ENCODE data around the gene GALNT17.

The GALNT17 gene

GRCh38 chr7:71444130-71444529, 312.2 kb downstream of the GALNT17 start:
- no peak for DNase-seq (ENCODE audit: low read depth in 1 of 2, low spot score in 1 of 2)

DNA sequence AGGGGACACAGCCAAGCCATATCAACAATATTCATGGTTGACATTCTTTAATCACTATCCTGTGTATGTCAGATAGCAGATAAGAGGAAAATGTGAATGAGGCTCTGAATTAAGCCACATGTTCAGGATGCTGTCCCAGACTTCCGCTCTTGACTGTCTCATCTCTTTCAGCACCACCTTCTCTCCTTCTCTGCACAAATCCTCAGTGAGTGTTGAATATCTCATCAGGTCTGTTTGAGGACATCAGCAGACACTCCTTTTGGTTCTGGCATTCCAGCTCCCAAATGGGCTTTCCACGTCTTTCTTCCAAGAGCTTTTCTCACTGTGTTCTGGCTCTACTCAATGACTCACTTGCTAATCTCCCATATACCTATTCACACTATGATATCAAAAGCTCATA, 321.7 kb downstream of the GALNT17 start:
- no peak for DNase-seq (ENCODE audit: low read depth in 1 of 2, low spot score in 1 of 2)

- no peak for DNase-seq (ENCODE audit: low read depth in 1 of 2, low spot score in 1 of 2)
These were observed 323.0 kb downstream of the GALNT17 start for GRCh38 chr7:71454981-71455380.

- DNase-seq (ENCODE audit: low read depth in 1 of 2, low spot score in 1 of 2): no peak
These were observed 325.1 kb downstream of the GALNT17 start for GRCh38 chr7:71457021-71457420.

GRCh38 chr7:71457846-71458590, 326.1 kb downstream of the GALNT17 start:
- DNase-seq (ENCODE audit: low read depth in 1 of 2, low spot score in 1 of 2): no peak

- no peak for DNase-seq (ENCODE audit: low read depth in 1 of 2, low spot score in 1 of 2)
These were observed 327.2 kb downstream of the GALNT17 start for GRCh38 chr7:71459132-71459531.

GRCh38 chr7:71461572-71461971, 329.6 kb downstream of the GALNT17 start:
- DNase-seq (ENCODE audit: low read depth in 1 of 2, low spot score in 1 of 2): no peak

DNA sequence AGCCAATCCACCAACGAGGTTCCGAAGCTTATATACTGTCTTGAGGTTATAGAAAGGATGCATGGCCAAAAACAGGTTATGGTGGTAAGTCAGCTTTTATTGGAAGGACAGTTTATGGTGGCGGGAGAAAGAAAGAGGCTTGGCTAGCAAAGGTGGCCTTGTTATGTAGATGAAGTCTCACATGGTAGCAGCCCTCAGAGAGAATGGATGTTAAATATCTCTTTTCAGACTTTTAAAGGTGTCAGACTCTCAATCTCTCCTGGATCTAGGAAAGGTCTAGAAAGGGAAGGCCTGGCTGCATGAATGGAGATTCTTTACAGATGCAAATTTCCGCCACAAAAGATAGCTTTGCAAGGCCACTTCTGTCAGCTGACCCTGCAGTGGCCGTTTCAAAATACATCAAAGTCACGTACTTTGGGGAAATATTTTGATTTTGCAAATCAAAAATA, 333.8 kb downstream of the GALNT17 start:
- DNase-seq (ENCODE audit: low read depth in 1 of 2, low spot score in 1 of 2): no peak

DNA sequence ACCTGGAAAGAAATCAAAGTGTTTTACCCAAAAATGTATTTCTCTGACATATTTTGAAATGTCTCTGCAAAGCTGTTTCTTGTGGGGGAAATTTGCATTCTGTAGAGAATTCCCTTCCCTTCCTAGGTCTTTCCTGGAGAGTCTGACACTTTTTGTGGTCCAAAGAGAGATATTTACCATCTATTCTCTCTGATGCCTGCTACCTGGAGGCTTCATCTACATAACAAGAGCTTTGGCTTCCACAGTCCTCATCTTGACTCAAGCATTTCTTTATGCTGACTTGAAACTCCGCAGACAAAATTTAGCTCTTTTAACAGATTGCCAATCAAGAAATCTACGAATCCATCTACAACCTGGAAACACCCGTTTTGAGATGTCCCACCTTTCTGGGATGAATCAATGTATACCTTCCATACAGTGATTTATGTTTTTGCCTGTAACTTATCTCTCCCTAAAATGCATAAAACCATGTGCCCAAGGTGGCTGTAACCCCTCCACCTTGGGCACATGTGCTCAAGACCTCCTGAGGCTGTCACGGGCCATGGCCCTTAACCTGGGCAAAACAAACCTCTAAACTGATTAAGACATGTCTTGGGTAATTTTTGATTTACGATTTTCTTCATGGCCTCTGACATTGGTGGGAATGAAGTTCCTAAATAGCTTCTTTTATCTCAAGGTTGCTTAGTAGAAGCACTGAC, 334.7 kb downstream of the GALNT17 start:
- no peak for DNase-seq (ENCODE audit: low read depth in 1 of 2, low spot score in 1 of 2)

GRCh38 chr7:71470326-71470725, 338.4 kb downstream of the GALNT17 start:
- DNase-seq (ENCODE audit: low read depth in 1 of 2, low spot score in 1 of 2): no peak

DNA sequence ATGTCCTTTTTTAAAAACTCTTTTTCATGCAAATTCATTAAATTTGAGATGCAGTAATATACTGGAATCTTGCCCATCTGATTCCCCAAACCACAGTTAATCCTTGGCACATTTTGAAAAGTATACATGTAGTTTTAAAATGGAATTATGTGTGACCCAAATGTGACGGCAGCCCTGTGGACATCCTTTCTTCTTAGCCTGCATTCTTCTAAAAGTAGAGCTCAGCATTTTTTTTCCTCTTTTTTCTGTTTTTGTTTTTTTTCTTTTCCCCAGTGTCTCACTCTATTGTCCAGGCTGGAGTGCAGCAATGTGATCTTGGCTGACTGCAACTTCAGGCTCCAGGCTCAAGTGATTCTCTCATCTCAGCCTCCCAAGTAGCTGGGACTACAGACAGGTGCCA, 338.9 kb downstream of the GALNT17 start:
- no peak for DNase-seq (ENCODE audit: low read depth in 1 of 2, low spot score in 1 of 2)

DNA sequence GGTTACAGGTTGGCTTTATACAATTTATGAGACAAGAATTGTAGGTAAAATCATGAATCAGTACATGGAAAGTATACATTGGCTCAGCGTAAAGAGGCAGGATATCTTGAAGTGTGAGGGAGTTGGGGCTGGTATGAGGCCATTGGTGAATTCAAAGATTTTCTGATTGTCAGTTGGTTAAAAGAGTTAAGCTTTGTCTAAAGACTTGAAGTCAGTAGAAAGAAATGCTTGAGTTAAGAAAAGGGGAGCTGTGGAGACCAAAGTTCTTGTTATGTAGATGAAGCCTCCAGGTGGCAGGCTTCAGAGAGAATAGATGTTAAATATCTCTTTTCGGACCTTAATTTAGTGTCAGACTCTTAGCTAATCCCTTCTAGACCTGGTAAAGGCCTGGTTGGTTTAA, 341.0 kb downstream of the GALNT17 start:
- no peak for DNase-seq (ENCODE audit: low read depth in 1 of 2, low spot score in 1 of 2)

GRCh38 chr7:71473366-71473967, 341.5 kb downstream of the GALNT17 start:
- DNase-seq (ENCODE audit: low read depth in 1 of 2, low spot score in 1 of 2): no peak

GRCh38 chr7:71477441-71477840, 345.5 kb downstream of the GALNT17 start:
- DNase-seq (ENCODE audit: low read depth in 1 of 2, low spot score in 1 of 2): no peak

GRCh38 chr7:71479231-71479630, 347.3 kb downstream of the GALNT17 start:
- no peak for DNase-seq (ENCODE audit: low read depth in 1 of 2, low spot score in 1 of 2)

DNA sequence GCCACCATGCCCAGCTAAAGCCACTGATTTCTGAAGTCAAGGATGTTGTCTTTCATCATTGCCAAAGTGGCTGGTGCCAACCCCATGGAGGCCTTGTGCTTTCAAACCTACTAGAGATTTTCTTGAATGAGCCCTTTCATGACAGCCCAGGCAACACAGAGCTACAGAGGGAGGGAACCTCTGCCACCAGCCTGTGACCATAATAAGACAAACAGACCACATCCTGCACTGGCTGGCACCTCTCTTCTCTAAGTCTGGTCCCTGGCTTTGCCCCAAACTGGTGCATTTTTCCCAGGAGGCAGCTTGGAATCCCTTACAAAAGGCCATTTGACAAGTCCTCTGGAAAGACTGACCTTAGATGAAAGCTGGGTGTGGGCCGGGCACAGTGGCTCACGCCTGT, 348.8 kb downstream of the GALNT17 start:
- no peak for DNase-seq (ENCODE audit: low read depth in 1 of 2, low spot score in 1 of 2)

DNA sequence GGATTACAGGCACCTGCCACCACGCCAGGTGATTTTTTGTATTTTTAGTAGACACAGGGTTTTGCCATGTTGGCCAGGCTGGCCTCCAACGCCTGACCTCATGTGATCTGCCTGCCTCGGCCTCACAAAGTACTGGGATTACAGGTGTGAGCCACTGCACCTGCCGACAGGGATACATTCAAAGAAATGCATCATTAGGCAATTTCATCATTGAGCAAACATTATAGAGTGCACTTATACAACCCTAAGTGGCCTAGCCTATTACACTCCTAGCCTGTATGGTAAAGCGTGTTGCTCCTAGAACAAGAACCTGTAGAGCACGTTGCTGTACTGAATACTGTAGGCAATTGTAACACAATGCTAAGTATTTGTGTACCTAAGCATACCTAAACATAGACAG, 350.3 kb downstream of the GALNT17 start:
- no peak for DNase-seq (ENCODE audit: low read depth in 1 of 2, low spot score in 1 of 2)

- no peak for DNase-seq (ENCODE audit: low read depth in 1 of 2, low spot score in 1 of 2)
These were observed 352.4 kb downstream of the GALNT17 start for GRCh38 chr7:71484380-71484779.

DNA sequence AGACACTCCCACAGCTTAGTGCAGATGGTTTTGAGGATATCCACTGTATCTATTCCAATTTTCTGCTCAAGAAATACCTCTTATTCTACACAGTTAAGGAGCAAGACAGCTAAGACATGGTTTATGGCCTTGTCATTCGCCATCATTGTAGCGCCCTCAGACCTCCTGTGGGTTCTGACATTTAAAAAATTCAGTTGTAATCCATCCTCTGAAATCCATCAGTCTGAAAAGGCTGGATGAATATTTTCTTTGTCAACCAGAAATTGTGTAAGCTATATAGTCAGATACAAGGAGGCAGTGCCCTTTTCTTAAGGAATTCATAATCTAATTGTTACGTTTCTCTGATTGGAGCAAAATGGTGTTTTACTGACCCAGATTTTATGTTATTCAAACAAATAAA, 353.6 kb downstream of the GALNT17 start:
- DNase-seq (ENCODE audit: low read depth in 1 of 2, low spot score in 1 of 2): no peak

DNA sequence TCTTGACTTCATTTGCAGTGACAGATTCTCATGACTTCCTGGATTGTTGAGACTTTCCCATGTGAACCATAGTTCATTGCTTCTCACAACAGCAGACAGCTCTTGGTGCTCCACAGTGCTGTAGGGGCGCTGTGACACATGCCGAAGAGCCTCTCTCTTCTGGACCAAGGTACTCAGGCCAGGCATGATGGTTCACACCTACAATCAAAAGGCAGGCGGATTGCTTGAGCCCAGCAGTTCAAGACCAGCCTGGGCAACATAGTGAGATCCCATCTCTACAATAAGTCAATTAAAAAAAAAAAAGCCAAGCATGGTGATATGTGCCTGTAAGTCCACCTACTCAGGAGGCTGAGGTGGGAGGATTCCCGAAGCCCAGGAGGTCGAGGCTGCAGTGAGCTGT, 354.5 kb downstream of the GALNT17 start:
- DNase-seq (ENCODE audit: low read depth in 1 of 2, low spot score in 1 of 2): no peak

DNA sequence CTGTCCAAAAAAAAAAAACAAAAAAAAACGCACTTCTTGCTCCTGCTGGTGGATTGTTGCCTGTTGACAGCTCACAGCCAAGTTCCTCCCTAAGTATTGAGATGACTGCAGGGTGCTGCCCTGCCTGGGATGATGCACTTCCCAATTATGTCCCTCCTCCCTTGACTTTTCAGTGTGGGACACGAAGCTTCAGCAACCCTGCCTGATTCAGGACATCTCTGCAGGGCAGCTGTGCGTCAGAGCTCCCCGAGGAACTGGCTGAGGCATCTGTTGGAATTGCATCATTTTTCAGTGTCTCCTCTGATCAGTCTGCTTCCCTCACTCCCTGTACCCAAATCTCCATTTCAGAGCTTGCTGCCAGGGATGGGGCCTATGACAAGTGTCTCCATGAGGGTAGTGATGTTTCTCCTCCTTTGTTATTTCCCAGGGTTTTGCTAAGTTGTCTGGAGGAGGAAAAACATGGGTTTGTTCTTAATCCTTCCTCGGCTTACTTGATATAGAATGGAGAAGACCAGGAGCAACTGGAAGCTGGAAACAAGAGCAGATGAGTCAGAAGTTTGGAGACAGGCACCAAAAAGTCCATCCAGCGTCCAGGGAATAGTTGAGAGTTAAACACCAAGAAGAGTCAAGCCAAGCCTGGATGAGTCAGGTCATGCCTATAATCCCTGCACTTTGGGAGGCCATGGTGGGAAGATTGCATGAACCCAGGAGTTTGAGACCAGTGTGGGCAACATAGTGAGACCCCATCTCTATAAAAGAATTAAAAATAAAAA, 355.1 kb downstream of the GALNT17 start:
- DNase-seq (ENCODE audit: low read depth in 1 of 2, low spot score in 1 of 2): no peak

DNA sequence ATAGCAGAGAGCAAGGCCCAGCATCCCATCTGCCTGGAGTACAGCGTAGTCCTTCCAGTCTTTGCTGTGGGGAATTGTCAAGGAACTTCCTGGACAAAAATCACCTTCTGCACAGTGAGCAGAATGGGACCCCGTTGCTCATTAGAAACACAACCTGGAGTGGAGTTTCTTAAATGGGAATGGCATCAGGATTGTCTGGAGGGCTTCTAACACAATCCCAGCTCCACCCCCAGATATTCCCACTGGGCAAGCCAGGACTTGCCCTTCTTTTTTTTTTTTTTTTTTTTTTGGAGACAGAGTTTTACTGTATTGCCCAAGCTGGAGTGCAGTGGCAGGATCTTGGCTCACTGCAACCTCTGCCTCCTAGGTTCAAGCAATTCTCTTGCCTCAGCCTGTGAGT, 356.4 kb downstream of the GALNT17 start:
- no peak for DNase-seq (ENCODE audit: low read depth in 1 of 2, low spot score in 1 of 2)
